Amygdala (tissue), 56 donors: Measurements from ENCODE around the gene LRP1B.
"Not testable (repeated sequence)": the region's sequence is repeated elsewhere in the genome, so short reads cannot be mapped to it uniquely, and the experiment has no call there.

Source experiments
- DNase-seq, 56 donors: peaks; one replicate each; lab custom pipeline; 2025; lab: John Stamatoyannopoulos, UW

The LRP1B gene

GRCh38 chr2:140998017-140998416 is 1132.8 kb downstream of the LRP1B start:
- DNase-seq: no peak

- no peak for DNase-seq
These were observed 1136.0 kb downstream of the LRP1B start for GRCh38 chr2:140994856-140995255.

GRCh38 chr2:140990416-140990815 is 1140.4 kb downstream of the LRP1B start:
- DNase-seq: no peak

GRCh38 chr2:140988597-140988996 is 1142.2 kb downstream of the LRP1B start:
- DNase-seq: no peak

- DNase-seq: no peak
These were observed 1144.4 kb downstream of the LRP1B start for GRCh38 chr2:140986456-140986855.

GRCh38 chr2:140975237-140975636 is 1155.6 kb downstream of the LRP1B start:
- no peak for DNase-seq

GRCh38 chr2:140972724-140973123 is 1158.1 kb downstream of the LRP1B start:
- DNase-seq: no peak

GRCh38 chr2:140964324-140964723 is 1166.5 kb downstream of the LRP1B start:
- not testable (repeated sequence) for DNase-seq

- no peak for DNase-seq
These were observed 1180.9 kb downstream of the LRP1B start for GRCh38 chr2:140949932-140950331.

GRCh38 chr2:140947236-140947635 is 1183.6 kb downstream of the LRP1B start:
- DNase-seq: no peak

GRCh38 chr2:140943867-140944266 is 1186.9 kb downstream of the LRP1B start:
- DNase-seq: no peak

- no peak for DNase-seq
These were observed 1188.5 kb downstream of the LRP1B start for GRCh38 chr2:140942284-140942683.

GRCh38 chr2:140929849-140930248 is 1201.0 kb downstream of the LRP1B start:
- no peak for DNase-seq

GRCh38 chr2:140918426-140918825 is 1212.4 kb downstream of the LRP1B start:
- DNase-seq: no peak

GRCh38 chr2:140916410-140916809 is 1214.4 kb downstream of the LRP1B start:
- no peak for DNase-seq

GRCh38 chr2:140910683-140911082 is 1220.1 kb downstream of the LRP1B start:
- DNase-seq: no peak

GRCh38 chr2:140905083-140905781 is 1225.6 kb downstream of the LRP1B start:
- no peak for DNase-seq

GRCh38 chr2:140895378-140895777 is 1235.4 kb downstream of the LRP1B start:
- no peak for DNase-seq

GRCh38 chr2:140893685-140894084 is 1237.1 kb downstream of the LRP1B start:
- no peak for DNase-seq

- no peak for DNase-seq
These were observed 1237.7 kb downstream of the LRP1B start for GRCh38 chr2:140892911-140893637.

GRCh38 chr2:140892436-140892835 is 1238.4 kb downstream of the LRP1B start:
- no peak for DNase-seq

- DNase-seq: no peak
These were observed 1239.1 kb downstream of the LRP1B start for GRCh38 chr2:140891614-140892212.
